DMS114 treated with DMSO at 0.1 percent for 48 hours (cell line): Measurements from ENCODE around the gene SMYD3.

ENCODE experiments used
- DNase-seq: peaks from one replicate; lab custom pipeline; 2025; ENCODE audit not compliant: unreplicated experiment; lab: John Stamatoyannopoulos, UW

SMYD3 gene

DNA sequence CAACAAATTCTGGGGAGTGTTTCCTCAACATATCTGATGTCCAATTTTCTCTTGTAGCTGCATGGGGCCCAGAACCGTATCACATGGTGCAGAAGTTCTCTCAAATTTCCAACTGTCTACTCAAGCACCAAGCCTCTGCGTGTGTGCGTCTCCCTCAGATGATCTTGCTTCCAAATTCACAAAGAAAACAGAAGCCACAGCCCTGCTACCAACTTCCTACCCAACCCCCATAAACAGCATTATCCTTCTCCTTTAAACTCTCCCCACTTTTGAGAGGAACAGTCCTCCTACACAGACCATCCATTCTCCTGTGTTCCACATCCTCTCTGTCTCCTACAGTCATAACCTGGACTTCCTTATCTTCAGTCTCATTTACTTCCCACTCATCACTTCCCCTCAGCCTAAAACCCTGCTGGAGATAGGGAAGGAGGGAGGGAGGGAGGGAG is 354.1 kb downstream of the SMYD3 start:
- DNase-seq, result no peak

DNA sequence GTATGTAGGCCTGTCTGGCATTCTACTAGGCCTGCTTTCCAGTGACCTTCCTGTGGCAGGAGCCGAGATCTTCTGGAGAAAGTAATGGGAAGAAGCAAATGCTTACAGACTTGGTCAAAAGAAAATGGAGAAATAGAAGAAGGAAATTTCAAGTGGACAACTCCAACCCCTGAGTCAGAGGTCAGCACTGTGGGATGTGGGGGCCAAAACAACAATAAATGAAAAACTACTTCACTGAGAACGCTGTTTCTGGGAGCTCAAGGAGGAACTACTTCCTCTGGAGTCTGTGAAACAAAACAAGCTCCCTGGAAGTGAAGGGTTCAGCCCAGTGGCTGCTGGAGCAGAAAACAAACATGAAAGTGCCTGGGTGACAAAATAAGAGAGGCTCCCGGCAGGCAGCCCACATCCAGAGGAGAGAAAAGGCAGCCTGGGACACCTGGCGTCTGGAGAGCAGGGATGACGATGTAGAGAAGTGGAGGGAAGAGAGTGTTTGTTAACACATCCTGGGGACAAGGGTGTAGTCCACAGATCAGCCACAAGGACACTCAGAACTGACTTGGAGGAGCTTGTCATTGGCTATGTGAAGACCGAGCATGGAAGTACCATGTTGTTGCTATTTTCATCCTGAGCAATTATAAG is 355.2 kb downstream of the SMYD3 start:
- DNase-seq, result no peak

DNA sequence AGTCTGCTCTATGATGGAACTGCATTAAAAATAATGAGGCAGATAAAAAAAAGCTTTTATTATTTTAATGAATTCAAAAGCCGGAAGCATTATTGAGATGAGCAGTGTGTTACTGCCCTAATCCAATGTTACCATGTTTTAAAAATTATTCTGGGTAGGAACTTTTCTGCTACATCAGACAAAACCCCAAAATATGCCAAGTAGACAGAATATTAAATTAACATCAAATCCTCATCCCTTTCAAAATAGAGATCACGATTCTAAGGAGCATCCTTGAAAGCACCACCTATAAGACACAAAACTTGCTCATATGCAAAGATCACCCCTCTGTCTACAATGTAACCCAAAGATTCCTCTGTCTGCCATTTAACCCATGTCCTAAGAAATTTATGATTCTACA is 357.5 kb downstream of the SMYD3 start:
- DNase-seq, result no peak

DNA sequence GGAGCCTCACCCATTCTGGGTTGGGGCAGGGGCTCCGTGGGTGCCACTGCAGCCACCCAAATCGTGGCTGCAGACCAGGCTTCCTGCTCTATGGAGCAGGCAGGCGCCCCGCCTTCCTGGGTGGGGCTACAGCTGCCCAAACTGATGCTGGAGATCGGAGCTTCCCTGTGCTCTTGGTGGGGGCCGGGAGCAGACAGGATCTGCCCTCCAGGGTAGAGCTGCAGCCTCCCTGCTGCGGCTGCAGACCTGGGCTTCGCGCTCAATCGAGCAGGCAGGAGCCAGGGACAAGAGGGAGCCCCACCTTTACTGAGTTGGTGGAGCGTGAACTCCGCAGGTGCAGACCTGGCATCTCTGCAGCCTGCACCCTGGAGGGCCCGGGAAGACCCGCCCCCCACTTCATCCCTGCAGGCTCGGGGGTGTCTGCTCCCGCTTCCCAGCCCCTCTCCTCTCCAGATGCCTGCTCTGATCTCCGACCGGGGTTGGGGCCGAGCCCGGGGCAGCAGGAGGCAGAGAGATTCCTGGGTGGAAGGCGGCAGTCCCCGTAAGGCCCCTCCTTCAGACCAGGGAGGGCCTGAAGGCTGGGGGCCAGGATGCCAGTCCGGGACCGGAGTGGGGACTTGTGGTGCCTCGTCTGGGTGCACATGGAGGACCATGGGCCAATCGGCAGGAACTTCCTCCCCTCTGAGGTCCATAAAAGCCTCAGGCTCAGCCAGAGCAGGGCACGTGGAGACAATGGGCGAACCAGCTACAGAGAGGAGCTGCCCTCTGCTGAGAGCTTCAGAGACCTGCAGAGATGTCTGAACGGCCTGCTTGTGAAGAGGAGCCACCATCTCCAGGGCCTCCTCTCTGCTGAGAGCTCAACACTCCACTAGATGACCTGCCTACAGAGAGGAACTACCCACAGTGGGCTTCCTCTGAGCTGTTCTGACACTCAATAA is 359.3 kb downstream of the SMYD3 start:
- no peak for DNase-seq

DNA sequence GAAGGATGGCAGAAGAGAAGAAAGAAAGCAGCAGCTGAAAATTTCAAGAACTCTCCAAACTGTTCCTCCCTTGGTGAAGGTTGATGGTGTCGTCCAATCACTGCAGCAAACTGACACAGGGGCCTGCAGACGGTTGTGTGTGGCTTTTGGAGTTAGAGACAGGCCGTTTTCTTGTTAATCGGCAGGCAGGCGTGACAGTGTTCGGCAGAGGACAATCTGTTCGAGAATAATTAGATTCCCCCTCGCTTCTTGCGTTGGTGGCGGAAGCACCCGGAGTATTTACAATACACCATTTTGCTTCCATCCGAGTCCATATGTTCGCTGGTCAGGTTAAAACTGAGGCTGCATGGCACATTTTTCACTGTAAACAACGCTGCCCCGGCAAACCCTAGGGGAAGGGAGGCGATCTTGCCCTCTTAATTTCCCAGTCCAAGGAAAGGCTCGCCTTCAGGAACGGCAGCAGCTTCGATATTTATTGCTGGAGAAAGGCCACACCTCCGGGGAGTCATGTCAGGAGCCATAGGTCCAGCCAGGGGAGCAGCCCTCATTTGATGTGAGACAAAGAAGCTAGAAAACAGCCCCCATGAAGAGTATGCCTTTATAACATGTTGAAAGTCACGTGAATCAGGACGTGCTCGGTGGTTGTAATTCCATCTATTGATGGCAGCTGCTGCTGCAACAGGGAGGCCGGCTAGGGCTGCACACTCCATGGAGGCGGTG is 360.1 kb downstream of the SMYD3 start:
- DNase-seq, result no peak

DNA sequence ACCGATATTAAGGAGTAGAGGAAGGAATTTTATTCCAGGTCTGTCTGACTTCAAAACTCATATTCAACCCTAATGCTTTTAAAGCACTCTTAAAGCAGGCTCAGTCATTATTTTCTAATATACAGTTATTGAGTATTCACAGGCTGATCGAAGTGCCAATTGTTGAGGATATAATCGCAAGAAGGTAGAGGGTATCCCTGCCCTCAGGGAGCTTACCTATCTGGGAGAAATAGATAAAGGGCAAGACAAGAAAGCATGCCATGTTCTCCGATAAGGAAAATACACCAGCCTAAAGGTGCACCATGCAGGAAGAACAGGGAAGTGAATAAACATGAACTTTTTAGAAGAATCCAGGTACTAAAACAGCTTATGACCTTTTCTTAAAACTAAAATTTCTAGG is 361.2 kb downstream of the SMYD3 start:
- no peak for DNase-seq

DNA sequence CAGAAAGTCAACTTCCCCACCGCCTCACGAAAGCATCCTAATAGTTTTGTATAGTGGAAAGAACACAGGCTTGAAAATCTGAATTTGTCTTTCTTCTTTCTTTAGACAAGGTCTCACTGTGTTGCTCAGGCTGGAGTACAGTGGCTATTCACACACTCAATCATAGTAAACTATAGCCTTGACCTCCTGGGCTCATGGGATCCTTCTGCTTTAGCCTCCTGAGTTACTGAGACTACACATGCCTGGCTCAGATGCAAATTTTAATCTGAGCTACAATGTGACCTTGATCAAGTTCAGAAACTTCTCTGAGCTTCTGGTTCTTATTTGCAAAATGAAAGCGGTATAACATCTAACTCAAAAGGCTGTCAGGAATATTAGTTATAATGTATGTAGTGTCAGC is 362.1 kb downstream of the SMYD3 start:
- no peak for DNase-seq

DNA sequence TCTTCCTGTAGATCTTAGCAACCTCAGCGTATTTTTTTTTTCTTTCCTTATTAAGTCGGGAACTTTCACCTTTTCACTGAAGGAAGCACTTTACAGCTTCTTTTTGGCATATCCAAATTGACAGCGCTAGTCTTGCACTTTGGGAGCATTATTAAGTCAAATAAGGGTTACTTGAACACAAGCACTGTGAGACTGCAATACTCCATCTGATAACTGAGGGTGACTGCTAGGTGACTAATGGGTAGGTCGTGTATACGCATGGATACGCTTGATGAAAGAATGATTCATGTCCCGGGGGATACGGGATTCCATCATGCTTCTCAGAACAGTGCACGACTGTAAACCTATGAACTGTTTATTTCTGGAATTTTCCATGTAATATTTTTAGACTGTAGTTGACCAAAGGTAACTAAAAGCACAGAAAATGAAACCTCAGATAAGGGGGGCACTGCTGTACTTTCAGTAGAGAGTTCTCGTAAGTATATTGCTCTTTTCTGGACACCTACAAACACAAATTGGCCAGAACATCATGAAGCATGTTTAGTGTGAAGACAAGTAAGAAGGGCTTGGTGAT is 364.7 kb downstream of the SMYD3 start:
- DNase-seq, result no peak

DNA sequence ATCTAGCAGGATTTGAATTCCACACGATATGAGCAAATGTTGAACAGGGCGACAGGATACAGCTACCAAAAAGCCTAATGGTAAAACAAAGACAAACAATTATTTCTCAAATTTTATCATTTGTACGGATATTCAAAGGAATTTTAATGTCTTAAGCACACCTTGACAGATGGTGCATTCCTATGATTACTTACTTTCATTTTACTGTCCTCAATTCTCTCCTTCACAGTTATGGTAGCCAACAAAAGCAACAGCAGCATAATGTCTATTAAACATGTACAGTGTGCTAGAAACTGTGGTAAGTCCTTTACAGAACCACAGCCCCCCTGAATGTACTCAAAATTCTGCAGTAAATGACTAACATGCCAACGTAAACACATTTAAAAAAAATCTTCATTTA is 365.8 kb downstream of the SMYD3 start:
- no peak for DNase-seq

DNA sequence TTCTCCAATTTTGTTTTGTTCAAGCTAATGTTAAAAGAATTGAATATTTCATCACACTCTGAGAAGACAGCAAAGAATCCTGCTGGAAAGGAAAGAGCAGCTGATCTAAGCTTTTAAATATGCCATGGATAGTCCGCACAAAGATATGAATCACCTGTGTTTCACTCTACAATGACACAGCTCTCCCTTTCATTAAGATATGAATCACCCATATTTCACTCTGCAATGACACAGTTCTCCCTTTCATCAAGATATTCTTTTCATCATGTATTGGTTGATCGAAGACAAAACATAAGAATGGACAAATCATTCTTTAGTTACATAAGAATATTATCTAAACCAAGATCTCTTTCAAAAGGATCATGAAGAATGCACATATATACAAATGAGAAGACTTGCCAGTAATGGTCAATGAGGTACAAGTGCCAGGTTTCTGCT is 367.3 kb downstream of the SMYD3 start:
- no peak for DNase-seq

DNA sequence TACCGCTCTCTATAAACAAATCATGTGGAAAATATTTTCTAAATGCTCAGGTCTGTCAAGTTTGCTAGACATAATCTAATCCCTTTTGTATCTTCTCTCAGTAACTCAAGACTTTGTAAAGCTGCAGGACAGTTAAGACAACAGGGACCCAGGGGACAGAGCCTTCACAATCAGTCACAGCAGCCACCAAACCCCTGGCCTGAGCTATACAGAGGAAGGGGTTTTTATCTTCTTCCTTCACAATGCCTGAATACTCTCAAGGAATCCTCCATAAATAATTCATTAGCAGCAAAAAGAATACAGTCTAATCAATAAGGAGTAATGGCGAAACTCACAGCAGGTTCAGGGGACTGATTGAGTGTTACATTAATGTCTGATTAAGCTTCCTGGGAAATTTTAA is 368.3 kb downstream of the SMYD3 start:
- DNase-seq, result no peak

DNA sequence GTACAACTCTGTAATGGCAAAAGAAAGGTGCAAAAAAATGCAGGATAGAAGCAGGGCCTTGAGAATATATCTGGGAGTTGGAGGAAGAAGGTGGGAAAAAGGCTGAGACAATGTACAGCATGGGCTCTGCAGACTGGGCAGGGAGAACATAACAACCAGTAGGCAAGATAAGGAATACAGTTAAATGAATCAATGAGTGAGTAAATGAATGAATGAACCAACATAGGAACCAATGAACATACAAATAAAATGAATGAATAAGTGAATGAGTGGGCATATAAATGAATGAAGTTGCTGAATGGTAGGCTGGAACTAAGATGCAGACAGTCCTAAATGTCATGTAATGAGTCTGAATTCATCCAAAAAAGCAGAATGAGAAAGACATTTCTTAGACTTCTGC is 370.6 kb downstream of the SMYD3 start:
- DNase-seq, result no peak

DNA sequence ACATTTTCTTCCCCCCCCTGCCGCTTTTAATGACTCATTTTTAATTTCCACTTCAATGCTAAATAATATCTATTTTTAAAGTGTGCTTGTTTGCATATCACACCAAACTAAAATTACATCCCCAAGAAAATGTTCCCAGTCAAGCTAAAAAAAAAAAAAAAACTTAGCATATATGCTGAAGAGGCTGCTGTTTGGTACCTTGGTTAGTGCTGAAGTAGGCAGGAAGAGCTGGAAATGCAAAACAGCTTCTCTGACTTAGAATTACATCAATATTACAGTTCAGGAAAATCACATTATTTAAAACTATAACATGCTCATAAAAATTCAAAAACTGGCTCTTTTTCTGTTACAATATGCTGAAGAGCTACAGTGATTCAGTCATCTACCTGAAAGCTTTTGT is 372.3 kb downstream of the SMYD3 start:
- no peak for DNase-seq

DNA sequence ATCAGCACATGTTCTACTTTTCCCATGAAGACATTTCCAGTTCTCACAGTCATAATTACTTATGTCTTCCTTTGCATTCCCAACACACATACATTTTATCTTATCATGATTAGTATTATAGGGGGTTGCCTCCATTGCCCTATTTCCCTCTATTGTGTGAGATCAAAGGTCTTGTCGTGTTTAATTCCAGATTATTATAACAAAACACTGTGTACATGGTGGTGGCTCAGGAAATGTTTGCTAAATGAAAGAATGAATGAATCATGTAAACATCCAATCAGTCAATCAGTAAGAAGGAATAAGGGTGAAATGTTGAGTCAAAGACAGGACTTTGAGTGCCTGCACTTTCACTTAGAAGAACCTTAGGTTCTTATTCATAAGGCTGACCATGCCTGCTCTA is 376.0 kb downstream of the SMYD3 start:
- no peak for DNase-seq

DNA sequence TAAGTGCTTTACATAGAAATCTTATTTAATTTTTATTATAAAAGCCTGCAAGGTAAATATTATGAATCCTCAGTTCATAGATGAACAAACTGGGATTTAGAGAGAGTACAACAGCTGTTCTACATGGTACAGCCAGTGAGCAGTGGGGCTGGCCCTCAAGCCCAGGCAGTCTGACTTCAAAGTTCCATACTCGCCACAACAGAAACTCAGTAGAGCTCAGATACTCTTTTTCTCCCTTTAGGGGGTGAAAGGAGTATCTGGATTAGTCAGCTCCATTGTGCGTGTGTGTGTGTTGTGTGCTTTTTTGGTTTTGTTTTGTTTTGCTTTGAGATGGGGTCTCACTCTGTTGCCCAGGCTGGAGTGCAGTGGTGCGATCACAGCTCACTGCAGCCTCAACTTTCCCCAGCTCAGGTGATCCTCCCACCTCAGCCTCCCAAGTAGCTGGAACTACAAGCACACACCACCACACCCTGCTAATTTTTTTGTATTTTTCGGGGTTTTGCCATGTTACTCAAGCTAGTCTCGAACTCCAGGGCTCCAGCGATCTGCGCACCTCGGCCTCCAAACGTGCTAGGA is 378.5 kb downstream of the SMYD3 start:
- no peak for DNase-seq

DNA sequence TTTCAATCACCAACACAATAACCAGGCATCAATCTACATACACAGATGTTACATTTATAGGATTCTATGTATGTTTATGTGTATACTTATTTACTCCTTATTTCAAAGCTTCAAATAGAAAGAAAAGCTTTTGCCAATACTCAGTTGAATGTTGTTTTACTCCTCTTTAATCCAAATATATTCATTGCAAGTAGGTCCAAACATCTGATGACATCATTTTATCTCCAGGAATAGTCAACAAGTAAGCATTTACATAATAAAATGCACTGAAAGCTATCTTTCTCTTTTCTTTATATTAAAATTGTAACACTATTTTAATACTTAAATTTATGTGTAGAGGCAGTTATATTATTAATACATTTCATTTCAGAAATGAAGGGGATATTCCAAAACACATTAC is 380.5 kb downstream of the SMYD3 start:
- DNase-seq, result no peak

DNA sequence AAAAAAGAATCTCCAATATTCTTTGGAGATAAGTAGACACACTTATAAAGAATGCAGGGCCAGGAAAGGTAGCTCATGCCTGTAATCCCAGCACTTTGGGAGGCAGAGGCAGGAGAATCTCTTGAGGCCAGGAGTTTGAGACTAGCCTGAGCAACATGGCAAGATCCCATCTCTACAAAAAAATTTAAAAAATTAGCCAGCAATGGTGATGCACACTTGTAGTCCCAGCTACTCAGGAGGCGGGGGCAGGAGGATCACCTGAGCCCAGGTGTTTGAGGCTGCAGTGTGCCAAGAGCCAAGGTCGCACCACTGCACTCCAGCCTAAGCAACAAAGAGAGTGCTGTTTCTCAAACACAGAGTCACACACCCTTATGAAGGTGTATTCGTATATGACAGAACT is 385.0 kb downstream of the SMYD3 start:
- no peak for DNase-seq

DNA sequence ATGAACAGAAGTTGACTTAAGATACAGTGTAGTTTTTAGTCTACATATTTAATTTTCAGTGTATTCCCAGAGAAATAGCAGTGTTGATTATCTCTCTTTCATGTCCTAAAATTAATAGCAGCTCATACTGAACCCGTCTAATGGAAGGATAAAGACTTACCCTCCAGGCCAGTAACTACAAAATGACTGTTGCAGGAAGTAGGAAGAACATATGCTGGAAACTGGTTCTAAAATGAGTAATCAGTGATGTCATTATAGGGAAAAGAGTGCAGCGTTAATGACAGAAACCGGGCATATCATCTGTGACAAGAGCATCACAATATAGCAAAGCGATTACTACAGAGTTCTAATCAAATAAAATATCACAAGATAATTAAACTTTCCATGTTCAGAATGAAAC is 385.5 kb downstream of the SMYD3 start:
- DNase-seq, result no peak

DNA sequence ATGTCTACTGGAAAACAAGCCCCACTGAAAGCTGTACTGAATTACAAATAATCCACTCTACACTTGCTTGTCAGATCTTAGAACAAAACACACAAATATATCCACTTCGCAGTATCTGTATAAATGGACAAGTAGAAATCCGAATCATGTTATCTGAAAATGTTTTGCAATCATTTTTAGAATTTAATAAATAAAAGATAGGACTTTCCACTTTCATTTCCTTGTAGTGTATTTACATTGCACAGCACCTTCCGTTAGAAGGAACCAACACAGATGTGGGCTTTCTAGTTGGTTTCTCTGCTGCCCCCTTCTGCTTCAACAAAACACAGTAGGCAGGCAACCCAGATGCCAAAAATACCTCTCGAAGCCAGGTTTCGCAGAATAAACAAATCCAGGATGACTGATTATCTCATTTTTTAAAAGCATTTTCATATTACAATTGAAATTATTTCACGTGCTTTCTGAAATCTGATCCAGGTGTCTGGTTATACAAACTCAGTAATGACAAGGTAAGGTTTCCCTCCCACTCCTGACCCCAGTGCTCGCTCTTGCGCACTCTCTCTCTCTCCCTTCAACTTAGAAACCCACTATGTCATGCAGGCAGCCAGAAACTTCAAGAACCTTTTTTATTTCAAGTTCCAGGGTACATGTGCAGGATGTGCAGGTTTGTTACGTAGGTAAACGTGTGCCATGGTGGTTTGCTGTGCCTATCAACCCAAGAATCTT is 389.9 kb downstream of the SMYD3 start:
- peak; percentile 11 for DNase-seq

DNA sequence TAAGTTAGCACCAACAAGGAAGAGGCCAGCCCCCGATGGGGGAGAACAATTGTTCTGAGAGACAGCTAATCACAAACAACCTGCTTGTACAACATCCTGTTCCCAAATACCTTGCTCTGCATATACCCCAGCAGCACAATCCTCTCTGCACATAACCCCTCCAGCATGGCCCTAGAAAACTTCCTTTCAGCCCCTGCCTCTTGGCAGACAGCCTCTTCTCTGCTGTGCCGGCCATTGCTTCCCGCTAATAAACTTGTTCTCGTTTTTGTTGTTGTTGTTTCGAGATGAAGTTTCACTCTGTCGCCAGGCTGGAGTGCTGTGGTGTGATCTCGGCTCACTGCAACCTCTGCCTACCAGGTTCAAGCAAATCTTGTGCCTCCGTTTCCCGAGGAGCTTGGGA is 392.7 kb downstream of the SMYD3 start:
- no peak for DNase-seq
